Small intestine (tissue), 16 donors: ENCODE data around the gene CLTCL1. TPM values are rescaled to one million over a fixed set of nuclear protein-coding genes. Genes with fewer than 3 reads are reported as not detected.
"Not testable (repeated sequence)": the region's sequence is repeated elsewhere in the genome, so short reads cannot be mapped to it uniquely, and the experiment has no call there.

Experiments used
- DNase-seq, 2 donors: peaks; one replicate each; pipeline versions ENCODE4 v3.0.0 to v3.0.0-alpha.2; 2013
- FAIRE-seq: peaks from 2 replicates; lab custom pipeline; 2012; peaks lifted over from hg19 to GRCh38; lab: Jason Lieb, UNC
- H3K27ac ChIP-seq, 3 donors: one replicate each; pipeline ENCODE4 v1.5.1; 2013; ENCODE audit warnings: low read length in 2 of 3, mild to moderate bottlenecking in 2 of 3, control low read depth in 1 of 3, inconsistent platforms in 1 of 3, low read depth in 1 of 3, moderate library complexity in 1 of 3
- H3K27me3 ChIP-seq, 3 donors: one replicate each; pipeline ENCODE4 v1.6.1; 2013; ENCODE audit warnings: low read length in 3 of 3, inconsistent platforms in 1 of 3; ENCODE audit not compliant: control insufficient read depth in 3 of 3, insufficient read depth in 3 of 3
- H3K36me3 ChIP-seq, 3 donors: one replicate each; pipeline ENCODE4 v1.6.1; 2013; ENCODE audit warnings: low read length in 3 of 3, inconsistent platforms in 1 of 3, low read depth in 1 of 3, mild to moderate bottlenecking in 1 of 3, moderate library complexity in 1 of 3; ENCODE audit not compliant: control insufficient read depth in 3 of 3, insufficient read depth in 2 of 3
- H3K4me1 ChIP-seq, 3 donors: one replicate each; pipeline ENCODE4 v1.6.1; 2013; ENCODE audit warnings: low read length in 2 of 3, inconsistent platforms in 1 of 3, low read depth in 1 of 3, mild to moderate bottlenecking in 1 of 3, moderate library complexity in 1 of 3; ENCODE audit not compliant: control insufficient read depth in 3 of 3, insufficient read depth in 2 of 3
- H3K4me3 ChIP-seq, 3 donors: one replicate each; pipeline ENCODE4 v1.5.1; 2013; ENCODE audit warnings: low read length in 3 of 3, control low read depth in 1 of 3, inconsistent platforms in 1 of 3, low read depth in 1 of 3, mild to moderate bottlenecking in 1 of 3, moderate library complexity in 1 of 3
- H3K9me3 ChIP-seq, 2 donors: one replicate each; pipeline ENCODE4 v1.6.1; 2013; ENCODE audit warnings: low read depth in 1 of 2, low read length in 1 of 2; ENCODE audit not compliant: control insufficient read depth in 2 of 2, insufficient read depth in 1 of 2
- WGBS, 3 donors: extraction: QIAGEN DNeasy Blood & Tissue Kit; methylation state at CpG; one replicate each; pipeline ENCODE4 v1.1.7; 2013; 5-methylcytosine and 5-hydroxymethylcytosine counted together
- long read RNA-seq, 10 donors: transcript quantifications; one replicate each; lab custom pipeline, GENCODE V29; 2026
- polyA plus RNA-seq, 4 donors: library from polyadenylated mRNA; stranded (reverse) in 3 of 4; unstranded in 1 of 4; fragments of 200-250 nt in 3 of 4; fragments of 120-200 nt in 1 of 4; gene quantifications; one replicate each; pipeline versions ENCODE4 v1.2.1 to v1.2.3, GENCODE V29; 2013
- donor health status: healthy with polysubstance abuse.
- donor health status: control.
- donor health status: control.
- donor health status: Bipolar disorder and iron deficiency.
- donor health status: healthy.

The CLTCL1 gene
- polyA plus RNA-seq = 1 to 10 TPM in 2 of 4 donors, under 1 TPM in 2; 0.67 to 1.5 (median 0.95) TPM
- long read RNA-seq, donor 1 = 0 reads
- long read RNA-seq, donor 2 = 0 reads
- long read RNA-seq, donor 3 = 0 reads
- long read RNA-seq, donor 4 = 0 reads
- long read RNA-seq, donor 5 = 0 reads
- long read RNA-seq, donor 6 = 0 reads
- long read RNA-seq, donor 7, full-length matches to known transcripts = 1 of 1 reads
- long read RNA-seq, donor 7, partial matches to known transcripts = 0 of 1 reads
- long read RNA-seq, donor 7, other reads (novel, unspliced or antisense) = 0 of 1 reads
- long read RNA-seq, donor 8 = 0 reads
- long read RNA-seq, donor 9 = 0 reads
- long read RNA-seq, donor 10 = 0 reads

DNA sequence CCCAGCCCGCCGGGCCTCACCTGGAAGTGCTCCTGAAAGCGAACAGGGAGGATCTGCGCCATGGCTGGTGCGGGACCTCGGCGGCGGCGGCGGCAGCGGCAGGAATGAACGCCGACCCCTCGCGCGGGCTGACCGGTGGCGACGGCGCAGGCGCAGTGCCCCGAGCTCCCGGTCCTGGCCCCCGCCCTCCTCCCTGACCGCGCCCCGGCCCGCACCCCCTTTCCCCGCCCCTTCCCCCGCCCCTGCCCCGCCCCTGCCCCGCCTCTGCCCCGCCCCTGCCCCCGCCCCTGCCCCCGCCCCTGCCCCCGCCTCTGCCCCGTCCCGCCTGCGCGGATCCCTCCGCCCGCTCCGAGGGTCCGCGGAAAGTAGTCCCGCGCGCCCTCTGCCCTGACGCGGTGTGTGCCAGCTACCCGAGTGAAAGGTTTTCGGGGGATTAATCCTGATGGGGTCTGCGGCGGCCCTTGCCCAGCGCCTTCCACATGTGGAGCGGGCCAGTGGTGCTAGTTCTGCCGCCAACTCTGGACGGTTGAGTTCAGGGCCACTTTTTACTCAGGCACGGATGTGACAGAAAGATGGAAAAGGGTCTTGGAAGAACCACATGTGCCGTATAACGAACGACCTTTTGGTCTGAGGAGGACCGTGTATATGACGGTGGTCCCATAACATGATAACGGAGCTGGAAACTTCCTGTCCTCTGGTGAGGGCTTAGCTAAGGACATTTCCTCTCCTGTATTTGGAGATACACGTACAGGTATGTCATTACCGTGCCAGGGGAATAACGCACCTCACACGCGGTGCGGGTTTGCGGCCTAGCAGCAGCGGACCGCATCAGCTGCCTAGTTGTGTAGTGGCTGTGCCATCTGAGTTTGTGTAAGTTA lies at the start of gene CLTCL1:
TSS of gene CLTCL1 (minus strand) at position 140 of the 878 bp plus-strand sequence. CDS start at position 62, 78 bp downstream.
- Histone ChIP-seq H3K36me3 (no peaks in the 10 kb centered on the region), H3K9me3 (no peaks in the 10 kb centered on the region), H3K27me3 (peaks cover 0 to 17% (median 0%) of the 10 kb centered on the region in 3 donors), H3K4me3 (peak within 1 kb of the TSS; percentile 74 to 92 (median 87)), H3K4me1 (peaks cover 0 to 10% (median 0%) of the 10 kb centered on the region in 3 donors), H3K27ac (peak within 1 kb of the TSS in 2 of 3 donors; percentile 45 to 47)
- DNase-seq = peak; percentile 67 to 88
- WGBS, 3 donors = 2 to 4% (median 4%) methylated on average over 48 to 70 of the region's 74 CpGs
- no peak for FAIRE-seq

DNA sequence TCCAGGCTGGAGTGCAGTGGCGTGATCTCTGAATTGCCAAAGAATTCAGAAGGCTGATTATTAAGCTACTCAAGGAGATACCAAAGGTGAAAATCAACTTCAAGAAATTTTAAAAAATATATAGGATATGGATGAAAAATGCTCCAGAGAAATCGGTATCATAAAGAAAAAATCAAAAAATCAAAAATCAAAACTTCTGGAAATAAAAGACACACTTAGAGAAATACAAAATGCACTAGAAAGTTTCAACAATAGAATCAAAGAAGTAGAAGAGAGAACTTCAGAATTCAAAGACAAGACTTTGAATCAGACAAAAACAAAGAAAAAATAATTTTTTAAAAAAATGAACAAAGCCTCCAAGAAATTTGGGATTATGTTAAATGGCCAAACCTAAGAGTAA lies 45.6 kb upstream of the CLTCL1 start:
- Histone ChIP-seq H3K4me3 (no peak overlapping the region), H3K27ac (no peak overlapping the region)
- whole genome bisulfite sequencing, 3 donors = 97 to 99% (median 97%) methylated on average over 2 of the region's 2 CpGs

DNA sequence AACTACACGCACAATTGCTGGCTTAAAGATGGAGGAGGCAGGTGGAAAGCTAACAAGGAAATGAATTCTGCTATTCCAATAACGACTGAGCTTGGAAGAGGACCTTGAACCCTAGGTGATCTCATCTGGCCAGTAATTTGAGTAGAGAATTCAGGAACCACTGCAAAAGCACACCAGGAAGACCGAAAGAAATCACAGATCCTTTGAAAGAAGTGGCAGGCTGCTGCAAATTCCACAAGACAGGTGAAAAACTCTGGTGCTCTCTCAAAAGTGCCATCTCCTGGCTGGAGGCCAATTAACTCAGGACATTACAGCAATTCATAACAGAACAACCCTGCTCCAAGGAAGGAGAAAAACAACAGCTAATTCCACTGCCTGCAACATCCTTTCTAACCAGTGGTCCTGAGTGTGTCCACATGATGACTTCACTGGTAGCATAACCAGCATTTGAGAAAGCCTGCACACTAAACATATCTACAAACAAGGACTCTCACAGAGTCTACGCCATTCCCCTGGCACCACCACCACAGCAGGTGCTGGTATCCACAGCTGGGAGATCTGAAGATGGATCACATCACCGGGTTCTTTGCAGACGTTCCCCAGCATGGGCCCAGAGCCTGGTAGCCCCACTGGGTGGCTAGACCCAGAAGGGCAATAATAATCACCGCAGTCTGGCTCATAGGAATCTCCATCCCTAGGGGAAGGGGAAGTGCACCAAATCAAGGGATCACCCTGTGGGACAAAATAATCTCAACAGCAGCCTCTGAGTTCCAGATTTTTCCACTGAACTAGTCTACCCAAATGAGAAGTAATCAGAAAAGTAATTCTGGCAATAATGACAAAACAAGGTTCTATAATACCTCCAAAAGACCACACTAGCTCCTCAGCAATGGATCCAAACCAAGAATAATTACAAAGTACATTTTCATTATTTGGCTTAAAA lies 44.9 kb upstream of the CLTCL1 start:
- peak in 1 of 2 donors; percentile 93 for DNase-seq
- Histone ChIP-seq H3K9me3 (peaks cover 0 to 60% of the 10 kb centered on the region in 2 donors), H3K27ac (peak overlapping the region in 2 of 3 donors; percentile 71 to 73), H3K36me3 (peaks cover 3 to 44% (median 13%) of the 10 kb centered on the region in 3 donors), H3K4me3 (no peak overlapping the region), H3K4me1 (peaks cover 0 to 2% (median 0%) of the 10 kb centered on the region in 3 donors), H3K27me3 (no peaks in the 10 kb centered on the region)
- WGBS, 3 donors = 51 to 80% (median 64%) methylated on average over 7 of the region's 7 CpGs
- FAIRE-seq = peak; percentile 64

More for the DNA sequence above, 45.6 kb upstream of the CLTCL1 start:
- H3K36me3 ChIP-seq = peaks cover 3 to 37% (median 7%) of the 10 kb centered on the region in 3 donors
- no peaks in the 10 kb centered on the region for H3K27me3 ChIP-seq
- H3K9me3 ChIP-seq = peaks cover 0 to 52% of the 10 kb centered on the region in 2 donors
- peak; percentile 15 for FAIRE-seq
- H3K4me1 ChIP-seq = peaks cover 0 to 2% (median 0%) of the 10 kb centered on the region in 3 donors
- DNase-seq = no peak

DNA sequence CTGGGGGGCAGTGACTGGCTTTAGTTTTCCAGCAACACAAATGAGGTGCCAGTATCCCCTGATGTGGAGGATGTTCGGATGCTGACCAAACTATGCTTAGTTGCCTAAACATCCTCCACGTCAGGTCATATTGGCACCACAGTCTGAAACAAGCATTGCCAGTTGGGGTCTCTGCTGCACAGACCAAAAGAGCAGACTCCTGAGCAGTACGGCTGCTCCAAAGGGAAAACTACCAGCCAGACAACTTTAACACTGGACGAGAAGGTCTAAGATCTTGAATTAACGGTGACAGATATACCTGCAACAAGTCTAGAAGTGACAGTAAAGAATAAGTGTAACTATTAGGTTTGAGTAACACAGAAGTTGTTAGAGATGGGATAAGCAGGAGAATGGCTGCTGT lies 40.5 kb upstream of the CLTCL1 start:
- 98 to 99% (median 99%) methylated on average over 5 of the region's 5 CpGs for whole genome bisulfite sequencing, 3 donors
- peaks cover 6 to 59% (median 16%) of the 10 kb centered on the region in 3 donors for H3K36me3 ChIP-seq
- peaks cover 0 to 2% (median 0%) of the 10 kb centered on the region in 3 donors for H3K4me1 ChIP-seq
- H3K9me3 ChIP-seq = peaks cover 0 to 79% of the 10 kb centered on the region in 2 donors
- no peak overlapping the region for H3K27ac ChIP-seq
- H3K4me3 ChIP-seq = no peak overlapping the region
- no peaks in the 10 kb centered on the region for H3K27me3 ChIP-seq
- no peak for FAIRE-seq
- no peak for DNase-seq

DNA sequence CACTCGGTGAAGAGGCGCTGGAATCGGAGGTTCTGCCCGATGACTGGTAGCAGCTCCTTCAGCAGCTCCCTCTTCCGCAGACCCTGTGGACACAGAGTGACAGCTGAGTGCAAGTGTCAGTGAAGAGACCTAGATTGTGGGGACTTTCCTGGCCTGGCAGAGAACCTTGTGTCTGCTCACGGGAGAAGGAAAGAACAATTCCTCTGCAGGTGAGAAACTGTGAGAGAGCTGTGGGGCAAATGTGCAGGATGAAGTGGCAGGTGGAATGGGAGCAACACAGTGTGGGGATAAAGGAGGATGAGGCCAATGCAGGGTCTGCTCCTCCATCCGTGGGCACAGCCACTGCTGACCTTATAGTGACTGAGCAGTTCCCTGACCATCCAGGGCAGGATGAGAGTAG lies 40.0 kb upstream of the CLTCL1 start:
- FAIRE-seq (no peak), DNase-seq (no peak)
- H3K27me3 ChIP-seq = no peaks in the 10 kb centered on the region
- H3K4me1 ChIP-seq = peaks cover 0 to 2% (median 0%) of the 10 kb centered on the region in 3 donors
- 96 to 99% (median 98%) methylated on average over 7 of the region's 7 CpGs for WGBS, 3 donors
- no peak overlapping the region for H3K27ac ChIP-seq
- peaks cover 0 to 74% of the 10 kb centered on the region in 2 donors for H3K9me3 ChIP-seq
- peaks cover 6 to 57% (median 16%) of the 10 kb centered on the region in 3 donors for H3K36me3 ChIP-seq
- no peak overlapping the region for H3K4me3 ChIP-seq

DNA sequence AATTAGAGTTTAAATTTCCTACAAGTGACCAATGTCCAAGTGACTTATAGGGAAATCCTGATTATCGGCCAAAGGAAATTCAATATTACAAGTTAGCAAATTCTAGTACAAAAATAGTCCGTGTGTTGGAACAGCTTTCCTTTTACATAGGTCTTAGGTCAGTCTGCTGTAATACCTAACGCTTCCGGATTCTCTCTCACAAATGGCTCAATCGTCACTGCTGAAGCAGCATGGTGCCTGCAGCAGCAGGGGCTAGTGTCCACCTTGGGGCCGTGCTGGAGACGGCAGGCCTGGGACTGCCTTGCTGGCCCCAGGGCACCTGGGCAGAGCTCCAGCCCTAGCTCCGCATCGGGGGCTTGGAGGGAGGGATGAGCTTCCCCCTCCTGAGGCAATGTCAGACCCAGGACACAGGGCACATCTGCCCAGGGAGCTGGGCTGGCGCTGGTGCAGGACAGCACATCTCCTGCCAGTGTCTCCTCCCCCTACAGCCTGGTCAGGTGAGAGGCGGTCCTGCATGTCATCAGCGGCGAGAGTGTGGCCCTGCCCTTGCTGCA lies 39.4 kb upstream of the CLTCL1 start:
- Histone ChIP-seq H3K4me1 (no peaks in the 10 kb centered on the region), H3K9me3 (peaks cover 0 to 68% of the 10 kb centered on the region in 2 donors), H3K27me3 (no peaks in the 10 kb centered on the region), H3K36me3 (peaks cover 6 to 52% (median 16%) of the 10 kb centered on the region in 3 donors), H3K27ac (no peak overlapping the region), H3K4me3 (no peak overlapping the region)
- DNase-seq (no peak), FAIRE-seq (no peak)
- WGBS, 3 donors = 95 to 97% (median 96%) methylated on average over 11 to 13 of the region's 13 CpGs

DNA sequence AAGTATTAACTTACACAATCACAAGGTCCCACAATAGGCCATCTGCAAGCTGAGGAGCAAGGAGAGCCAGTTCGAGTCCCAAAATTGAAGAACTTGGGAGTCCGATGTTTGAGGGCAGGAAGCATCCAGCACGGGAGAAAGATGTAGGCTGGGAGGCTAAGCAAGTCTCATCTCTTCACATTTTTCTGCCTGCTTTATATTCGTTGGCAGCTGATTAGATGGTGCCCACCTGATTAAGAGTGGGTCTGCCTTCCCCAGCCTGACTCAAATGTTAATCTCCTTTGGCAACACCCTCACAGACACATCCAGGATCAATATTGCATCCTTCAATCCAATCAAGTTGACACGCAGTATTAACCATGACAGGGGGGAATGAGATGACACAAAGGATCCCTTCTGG lies 38.7 kb upstream of the CLTCL1 start:
- not testable (repeated sequence) for DNase-seq, H3K27me3 ChIP-seq, H3K27ac ChIP-seq, FAIRE-seq, H3K4me1 ChIP-seq, H3K4me3 ChIP-seq
- WGBS, 3 donors = 94 to 98% (median 97%) methylated on average over 5 of the region's 5 CpGs
- Histone ChIP-seq H3K9me3 (peaks cover 0 to 64% of the 10 kb centered on the region in 2 donors), H3K36me3 (peaks cover 6 to 50% (median 16%) of the 10 kb centered on the region in 3 donors)
